ENCODE data around the gene COL15A1.

Gene COL15A1

DNA sequence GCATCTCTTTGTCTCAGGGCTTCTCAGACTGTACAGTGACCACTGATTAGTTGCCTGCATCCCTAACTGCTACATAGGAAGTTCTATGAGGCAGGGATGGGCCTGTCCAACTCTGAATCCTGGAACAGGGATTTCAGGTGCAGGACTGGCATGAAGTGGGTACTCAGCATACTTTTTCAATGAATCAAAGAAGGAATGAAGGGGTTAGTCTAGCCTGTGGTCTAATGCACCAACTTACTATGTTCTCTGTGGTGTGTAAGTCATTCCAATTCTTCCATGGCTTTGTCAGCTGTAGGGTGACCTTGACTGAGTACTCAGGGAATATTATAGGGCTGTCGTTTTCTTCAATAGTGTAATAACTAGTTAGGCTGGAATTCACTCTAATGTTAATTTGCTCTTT lies 8.3 kb downstream of the COL15A1 start:
- no peak for DNase-seq

DNA sequence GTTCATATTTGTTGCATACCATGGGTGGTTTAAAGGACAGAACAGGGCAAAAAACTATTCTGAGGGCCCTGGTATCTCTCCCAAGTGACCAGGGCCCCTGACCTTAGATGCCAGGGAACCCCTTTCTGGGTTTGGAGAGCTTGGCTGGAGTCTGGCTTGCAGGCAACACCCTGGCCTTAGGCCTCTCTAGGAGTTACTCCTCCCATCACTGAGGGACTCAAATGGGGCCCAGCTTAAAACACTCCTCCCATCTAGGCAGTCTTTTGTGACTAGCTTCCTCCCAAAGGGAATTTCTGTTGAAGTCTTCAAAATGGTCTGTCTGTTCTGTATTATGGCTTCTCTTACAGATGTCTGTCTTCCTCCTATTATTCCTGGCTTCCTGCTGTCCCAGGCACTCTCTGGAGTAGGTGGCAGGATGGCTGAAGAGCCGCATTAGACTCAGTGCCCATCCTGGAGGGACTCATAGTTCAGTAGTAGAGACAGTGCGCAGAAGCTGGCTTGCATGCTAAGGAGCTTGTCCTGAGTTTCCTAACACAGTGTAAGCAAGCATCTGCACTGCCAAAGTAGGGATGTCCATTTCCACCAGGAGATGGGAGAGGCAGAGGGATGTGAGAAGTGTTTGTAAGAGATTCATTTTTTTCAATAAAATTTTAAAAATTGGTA lies 10.0 kb downstream of the COL15A1 start:
- DNase-seq, result no peak

DNA sequence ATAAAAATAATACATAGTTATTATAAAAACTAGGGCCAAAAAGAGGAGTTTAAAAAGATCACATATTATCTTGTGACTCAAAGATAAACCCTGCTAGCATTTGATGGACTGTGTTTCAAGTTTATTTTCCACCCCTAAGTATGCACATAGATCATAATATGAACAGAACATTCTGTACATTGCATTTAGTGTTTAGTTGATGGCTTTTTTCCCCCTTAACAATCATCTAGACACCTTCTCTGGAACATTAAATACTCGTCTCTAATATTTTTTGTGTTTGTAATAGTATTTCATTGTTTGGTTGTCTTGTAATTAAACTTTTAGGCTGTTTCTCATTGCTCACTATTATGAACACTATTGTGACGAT lies 10.5 kb downstream of the COL15A1 start:
- no peak for DNase-seq

DNA sequence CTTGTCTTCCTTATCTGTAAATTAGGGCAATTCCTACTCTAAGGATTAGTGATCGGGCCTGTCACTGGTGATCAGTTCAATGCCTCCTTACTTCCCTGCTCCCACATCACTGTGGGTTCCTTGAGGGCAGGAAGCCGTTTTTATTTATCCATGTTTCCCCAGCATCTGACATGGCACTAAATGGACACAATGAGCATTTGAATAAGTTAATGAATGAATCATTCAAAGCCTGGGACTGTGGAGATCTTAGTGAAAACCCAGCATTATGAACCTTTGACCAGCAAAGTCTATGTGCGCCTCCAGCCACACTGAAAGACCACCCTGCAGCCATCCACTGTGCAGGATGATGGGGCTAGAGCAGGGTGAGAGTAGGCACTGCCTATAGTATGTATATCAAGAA lies 11.6 kb downstream of the COL15A1 start:
- DNase-seq, result no peak

DNA sequence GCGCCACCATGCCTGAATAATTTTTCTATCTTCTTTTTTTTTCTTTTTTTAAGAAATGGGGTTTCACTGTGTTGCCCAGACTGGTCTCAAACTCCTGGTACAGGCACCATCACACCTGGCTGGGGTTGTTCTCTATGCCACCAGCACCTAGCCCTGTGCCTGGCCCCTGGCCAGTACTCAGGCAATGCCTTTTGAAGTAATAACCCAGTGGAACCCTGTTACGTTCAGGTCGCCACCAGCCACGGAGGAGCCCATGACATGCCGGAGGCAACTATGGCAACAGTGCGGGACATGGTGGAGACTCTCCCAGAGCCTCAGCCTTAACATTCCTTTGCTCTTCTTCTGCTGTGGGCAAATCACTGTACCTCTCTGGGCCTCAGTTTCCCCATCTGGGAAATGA lies 14.1 kb downstream of the COL15A1 start:
- no peak for DNase-seq

DNA sequence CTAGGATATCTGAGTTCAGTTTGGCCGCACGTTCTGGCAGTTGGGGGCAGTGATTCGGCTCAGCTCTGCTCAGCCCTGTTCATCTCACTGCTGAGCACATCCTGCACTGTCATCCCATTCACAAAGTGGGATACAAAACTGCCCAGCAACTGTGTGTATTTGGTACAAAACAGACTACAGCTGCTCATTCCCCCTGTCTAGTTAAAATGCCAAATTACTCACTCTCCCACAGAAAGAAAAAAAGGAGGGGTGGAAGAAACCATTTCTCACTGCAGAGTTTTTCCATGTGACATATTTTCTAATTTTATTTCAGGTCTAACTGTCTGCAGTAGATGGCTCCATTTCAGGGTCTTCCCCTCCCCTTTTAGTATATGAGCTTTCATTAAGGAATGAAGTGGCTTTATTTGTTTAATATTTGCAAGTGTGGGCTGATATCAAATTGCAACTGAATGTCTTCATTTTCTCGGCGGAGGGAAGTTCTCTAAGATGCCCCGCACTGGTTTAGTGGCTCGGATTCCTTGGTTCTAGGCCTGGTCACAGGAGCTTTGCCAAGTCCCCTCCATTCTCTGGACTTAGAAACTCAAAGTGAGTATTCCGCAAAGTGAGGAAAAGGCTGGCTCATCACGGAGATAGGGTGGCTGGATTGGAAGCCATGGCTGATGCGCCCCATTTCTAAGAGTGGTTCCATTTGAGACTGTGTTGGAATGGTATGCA lies 14.7 kb downstream of the COL15A1 start:
- DNase-seq, result no peak

DNA sequence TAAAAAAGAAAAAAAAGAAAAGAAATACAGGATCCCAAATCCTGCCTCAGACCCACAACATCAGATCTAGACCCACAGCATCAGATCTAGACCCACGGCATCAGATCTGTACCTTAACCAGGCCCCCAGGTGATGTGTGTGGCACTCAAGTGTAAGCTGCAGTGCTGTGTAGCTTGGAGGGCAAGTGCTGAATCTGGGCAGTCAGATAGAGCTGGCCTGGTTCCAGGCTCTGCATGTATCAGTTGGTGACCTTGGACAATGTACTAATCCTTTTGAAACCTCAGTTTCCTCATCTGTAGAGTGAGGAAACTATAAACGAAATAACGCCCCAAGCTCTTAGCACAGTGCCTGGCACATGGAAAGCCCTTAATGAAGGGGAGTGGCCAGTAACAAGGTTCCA lies 16.7 kb downstream of the COL15A1 start:
- no peak for DNase-seq

DNA sequence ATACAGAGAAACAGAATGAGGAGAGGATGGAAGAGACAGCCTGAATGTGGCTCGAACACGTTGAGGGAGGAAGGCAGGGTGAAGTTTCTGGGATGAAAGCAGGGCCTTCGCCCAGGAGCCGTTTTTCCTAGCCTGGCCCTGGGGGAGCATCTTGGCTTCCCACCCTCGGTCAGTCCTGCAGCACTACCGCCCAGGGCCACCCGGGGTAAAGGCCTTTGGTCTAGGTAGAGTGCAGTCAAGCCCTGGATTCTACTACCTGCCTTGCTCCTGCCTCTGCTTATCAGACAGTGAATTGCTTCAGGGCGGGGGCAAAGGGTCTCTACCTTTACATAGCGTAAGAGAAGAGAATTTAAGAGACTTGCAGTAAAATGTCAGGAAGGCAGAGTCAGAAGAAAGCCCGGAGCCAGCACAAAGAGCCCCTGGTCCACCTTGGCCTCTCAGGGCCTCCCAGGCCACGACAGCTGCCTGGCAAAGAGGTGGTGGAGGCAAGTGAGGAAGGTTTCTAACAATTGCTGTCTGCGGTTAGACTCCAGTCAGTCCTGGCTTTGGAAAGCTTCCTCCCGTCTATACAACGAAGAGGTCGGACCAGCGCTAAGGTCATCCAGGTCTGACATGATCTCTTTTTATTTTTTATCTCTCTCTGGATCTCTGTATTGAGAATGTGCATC lies 17.9 kb downstream of the COL15A1 start:
- no peak for DNase-seq

DNA sequence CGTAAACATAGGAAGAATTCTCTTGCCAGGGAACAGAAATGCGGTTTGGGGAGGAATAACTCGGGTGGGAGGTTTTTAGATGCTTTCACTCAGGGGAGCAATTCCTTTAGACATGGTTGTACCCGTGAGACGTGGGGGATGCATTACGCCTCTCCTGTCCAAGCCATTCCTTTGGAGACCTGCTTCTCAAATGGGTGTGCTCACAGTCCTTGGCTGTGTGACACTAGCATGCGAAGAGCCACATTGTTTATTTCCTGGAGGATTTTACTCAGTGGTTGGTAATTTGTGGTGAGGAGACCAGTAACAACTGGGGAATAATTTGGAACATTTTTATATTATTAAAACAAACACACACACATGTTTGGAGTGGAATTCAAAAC lies 18.5 kb downstream of the COL15A1 start:
- no peak for DNase-seq

DNA sequence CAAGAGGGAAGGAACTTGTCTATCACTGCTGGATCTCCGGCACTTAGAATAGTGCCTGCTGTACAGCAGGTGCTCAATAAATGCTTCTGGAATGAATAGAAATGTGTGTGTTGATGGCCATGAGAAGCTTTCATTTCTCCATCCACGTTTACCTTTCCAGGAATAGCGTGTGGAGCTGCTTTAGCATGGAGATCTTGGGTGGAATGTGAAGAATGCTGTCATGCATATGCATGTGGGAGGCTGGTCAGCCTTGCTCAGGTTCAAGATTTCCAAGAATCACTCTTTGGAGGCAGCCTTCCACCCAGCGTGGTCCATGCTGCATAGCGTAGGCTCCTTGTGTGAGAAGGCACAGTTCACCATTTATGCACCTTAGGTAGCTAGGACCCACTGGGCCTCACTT lies 19.2 kb downstream of the COL15A1 start:
- DNase-seq, result no peak

DNA sequence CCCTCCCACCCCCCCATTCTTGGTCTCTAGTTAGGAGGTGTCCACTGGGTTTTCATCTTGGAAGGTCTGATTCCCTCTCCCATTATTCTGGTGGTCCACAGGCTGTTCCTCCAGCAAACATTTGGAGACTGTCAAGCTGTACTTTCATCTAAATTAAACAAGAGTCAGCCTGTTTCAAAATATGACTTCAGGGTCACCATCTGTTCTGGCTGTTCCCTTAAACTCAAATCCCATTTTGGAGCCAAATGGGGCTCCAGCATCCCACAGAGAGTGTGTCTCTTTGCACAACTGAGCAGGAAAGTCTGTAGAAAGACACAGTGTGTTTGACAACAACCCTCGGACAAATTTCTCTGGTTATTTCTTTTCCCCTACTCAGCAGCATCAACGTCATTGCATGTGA lies 20.5 kb downstream of the COL15A1 start:
- DNase-seq, result no peak

DNA sequence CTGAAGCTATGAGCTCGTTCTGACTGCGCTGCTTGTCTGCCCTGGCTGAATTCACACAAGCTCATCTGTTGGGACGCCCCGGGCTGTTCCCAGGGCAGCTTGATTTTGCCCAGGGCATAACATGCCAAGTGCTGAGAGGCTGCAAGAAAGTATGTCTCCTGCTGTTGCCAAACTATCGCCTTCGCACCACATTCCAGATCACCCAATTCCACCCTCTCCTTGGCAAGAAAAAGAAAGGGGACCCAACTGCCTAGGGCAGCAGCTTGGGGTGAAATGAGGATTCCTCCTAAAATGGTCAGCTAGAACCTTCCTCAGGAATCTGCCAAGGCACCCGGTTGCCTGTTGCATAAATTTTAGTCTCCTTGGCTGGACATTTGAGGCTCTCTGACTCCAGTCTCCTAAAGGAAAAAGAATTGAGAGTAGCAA lies 21.2 kb downstream of the COL15A1 start:
- no peak for DNase-seq

DNA sequence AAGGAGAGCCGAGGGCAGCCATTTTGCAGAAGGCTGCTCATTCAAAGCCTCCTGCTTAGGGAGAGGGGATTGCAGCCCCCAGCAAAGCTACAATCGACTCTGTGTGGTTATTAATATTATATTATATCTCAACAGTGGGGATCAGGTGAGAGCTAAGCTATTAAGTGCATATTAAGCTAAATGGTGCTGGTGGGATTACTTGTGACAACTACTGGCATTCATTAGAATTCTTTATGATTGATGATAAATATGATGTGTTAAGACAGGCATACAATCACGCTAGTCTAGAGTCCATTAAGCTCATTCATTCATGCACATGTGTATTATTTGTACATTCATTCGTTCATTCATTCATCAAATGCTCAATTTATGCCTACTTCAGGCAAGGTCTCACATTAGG lies 23.0 kb downstream of the COL15A1 start:
- DNase-seq, result no peak

DNA sequence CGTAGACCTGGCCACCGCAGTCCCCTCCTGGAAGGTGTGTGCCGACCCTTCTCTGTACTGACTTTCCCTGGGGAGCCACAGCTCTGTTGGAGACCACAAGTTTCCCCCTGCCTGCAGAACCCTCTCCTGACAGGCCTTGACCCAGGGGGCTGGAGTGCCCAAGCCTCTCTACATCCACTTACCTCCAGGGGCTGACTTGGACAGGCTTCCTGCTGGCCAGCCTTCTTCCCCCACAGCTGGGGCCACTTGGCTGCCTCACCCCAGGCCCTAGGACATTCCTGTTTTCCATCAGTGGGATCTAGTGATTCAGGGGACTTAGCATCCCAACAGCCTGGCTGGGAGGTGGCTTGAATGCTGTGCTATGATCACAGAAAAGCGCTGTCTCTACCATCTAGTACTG lies 23.6 kb downstream of the COL15A1 start:
- DNase-seq, result no peak

DNA sequence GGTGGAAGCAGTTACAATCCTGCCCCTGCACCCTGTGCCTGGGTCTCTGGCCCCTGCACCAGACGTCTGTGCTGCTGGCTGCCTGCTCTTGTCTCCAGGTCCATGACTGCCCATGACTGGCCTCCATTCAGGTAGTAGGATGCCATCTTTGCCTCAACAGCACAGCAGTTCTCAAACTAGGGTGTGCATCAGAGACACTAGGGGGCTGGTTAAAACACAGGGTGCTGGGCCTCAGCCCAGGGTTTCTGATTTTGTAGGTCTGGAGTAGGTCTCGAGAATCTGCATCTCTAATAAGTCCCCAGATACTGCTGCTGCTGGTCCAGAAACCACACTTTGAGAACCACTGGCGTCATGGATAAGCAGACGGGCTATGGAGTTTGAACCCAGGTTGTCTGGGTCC lies 24.0 kb downstream of the COL15A1 start:
- DNase-seq, result no peak

DNA sequence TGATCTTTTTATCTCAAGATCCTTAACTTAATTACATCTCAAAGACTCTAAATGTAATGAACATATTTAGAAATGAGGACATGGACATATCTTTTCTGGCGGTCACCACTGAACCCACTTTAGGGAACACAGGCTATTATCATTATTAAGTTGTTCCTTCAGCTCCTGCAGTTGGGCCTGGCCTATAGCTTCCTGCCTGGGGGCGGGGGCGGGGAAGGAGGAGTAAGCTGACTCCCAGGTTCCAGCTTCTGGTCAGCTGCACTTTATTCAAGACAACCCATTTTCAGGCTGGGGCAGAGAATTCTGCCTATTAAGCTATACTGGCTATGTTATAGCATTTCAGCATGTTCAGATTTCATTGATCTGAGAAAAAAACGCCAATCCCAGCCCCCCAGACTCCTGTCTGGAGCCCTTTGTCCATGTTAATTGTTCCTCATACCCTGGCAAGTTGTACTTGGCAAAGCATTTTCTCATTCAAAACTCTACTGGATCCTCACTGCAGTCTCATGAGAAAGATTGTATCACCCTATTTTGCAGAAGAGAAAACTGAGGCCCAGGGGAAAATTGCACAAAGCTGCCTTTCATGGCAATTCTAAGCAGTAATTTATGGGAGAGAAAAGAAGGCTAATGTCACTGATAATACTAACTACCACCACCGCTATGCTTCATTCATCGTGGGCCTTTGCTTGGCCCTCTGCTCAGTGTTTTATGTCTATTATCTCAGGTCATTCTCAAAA lies 25.1 kb downstream of the COL15A1 start:
- DNase-seq, result no peak

DNA sequence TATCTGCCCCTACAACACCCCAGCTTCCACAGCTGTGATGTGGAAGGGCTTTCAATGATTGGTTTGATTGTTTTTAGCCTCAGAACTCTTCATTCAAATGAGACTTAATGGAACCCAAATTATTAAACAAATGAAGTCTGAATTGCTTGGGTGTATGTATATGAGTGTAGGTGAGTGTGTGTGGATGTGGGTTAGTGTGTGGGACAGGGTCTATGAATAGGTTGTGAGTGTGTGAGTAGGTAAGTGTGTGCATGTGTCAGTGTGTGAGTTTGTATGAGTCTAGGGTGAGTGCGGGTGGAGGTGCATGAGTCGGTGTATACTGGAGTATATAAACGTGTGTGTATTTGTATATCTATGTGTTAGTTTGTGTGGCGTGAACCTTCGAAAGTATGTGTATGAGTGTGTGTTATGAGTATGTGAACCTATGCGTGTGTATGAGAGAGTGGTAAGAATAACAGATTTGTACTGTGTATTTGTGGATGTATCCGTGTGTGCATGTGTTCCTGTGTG lies 26.9 kb downstream of the COL15A1 start:
- no peak for DNase-seq

DNA sequence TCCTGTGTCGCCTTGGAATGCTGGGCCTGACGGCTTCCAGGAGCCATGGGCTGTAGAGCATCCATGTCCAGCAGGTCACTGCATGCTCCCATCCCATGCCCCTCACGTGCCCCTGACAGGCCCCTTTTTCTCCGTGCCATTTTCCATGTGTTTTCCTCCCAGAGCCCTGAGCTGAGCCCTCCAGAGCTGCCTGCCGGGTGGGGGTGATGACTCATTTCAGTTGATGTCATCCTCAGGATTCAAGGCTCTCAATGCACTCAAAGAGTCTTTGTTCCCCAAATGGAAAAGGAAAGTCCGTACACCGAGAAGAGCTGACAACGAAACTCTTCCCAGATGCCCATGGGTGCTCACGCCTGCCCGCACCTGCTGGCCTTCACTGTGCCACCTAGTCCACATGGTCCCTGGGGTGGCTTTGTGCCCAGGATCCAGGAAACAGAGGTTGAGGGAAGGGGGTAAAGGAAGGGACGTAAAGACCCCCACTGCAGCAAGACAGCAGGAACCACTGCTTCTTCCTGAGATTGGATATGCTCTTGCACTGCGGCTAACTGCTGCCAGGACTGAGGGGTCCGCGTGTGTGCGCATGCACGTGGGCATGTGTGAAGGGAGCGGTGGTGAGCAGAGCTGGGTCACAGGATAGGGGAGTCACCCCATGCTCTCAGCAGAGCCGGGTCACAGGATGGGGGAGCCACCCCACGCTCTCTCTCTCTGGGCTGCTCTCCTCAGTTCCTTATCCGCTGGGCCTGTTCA lies 27.6 kb downstream of the COL15A1 start:
- DNase-seq, result no peak

DNA sequence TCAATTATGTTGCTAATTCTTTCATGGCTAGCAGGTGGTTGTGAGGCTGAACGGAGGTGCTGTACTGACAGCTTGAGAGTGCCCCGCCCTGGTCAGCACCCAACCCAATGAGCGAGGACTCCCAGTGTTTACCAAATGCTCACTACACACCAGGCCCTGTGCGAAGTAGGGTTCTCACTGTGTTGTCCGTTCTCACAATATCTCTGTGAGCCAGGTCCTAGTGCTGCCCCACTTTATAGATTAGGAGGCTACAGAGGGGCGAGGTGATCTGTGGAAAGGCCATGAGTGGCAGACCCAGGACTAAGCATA lies 28.2 kb downstream of the COL15A1 start:
- no peak for DNase-seq

DNA sequence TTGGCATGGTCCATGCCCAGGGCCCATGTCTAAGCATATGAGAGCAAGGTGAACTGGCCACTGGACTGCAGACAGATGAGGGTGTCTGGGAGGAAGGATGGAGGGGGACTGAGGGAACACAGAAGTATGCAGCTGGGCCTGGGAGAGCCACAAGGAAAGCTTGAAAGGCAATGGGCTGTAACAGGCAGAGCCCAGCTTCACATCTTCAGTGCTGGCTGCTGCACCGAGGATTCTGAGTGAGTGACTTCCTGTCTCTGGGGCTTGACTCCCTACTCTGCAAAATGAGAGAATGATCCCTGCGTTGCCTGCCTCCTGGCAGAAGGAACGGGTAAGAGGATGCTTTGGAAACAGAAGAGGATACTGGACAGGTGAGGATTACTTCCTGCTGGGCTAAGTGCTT lies 29.0 kb downstream of the COL15A1 start:
- DNase-seq, result no peak

DNA sequence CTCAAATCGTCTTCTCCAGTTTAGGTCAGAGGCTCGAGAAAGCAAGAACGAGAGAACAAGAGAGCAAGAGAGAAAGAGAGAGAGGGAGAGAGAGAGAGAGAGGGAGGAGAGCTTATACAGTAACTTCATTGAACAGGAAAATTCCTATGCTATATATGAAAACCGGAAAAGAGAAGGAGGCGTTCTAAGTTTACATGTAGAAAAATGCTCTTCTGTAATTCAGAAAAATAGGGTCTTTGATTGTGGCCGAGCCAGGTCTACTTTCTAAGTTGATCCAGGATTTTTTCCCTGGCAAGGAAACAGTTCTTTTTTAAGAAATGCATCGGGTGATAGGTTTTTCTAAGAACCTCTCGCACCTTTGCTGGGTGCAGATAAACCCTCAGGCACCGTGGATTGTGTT lies 29.5 kb downstream of the COL15A1 start:
- DNase-seq, result no peak

DNA sequence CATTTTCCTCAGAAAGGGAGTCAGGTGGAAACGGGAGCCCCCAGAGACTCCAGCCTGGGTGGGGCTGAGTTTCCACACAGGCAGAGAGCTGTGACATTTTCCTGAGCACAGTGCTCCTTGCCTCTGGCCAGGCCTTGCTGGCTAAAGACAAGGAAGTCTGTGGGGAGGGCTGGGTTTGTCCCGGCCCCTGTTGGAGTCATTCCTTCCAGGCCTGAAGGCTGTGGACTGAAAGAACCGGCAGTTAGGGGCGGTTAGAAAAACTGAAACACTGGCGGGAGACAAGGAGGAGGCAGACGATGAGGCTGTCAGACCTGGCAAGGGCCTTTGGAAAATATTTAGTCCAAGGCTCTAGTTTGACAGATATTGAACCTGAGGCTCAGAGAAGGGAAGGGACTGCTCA lies 29.9 kb downstream of the COL15A1 start:
- DNase-seq, result no peak

DNA sequence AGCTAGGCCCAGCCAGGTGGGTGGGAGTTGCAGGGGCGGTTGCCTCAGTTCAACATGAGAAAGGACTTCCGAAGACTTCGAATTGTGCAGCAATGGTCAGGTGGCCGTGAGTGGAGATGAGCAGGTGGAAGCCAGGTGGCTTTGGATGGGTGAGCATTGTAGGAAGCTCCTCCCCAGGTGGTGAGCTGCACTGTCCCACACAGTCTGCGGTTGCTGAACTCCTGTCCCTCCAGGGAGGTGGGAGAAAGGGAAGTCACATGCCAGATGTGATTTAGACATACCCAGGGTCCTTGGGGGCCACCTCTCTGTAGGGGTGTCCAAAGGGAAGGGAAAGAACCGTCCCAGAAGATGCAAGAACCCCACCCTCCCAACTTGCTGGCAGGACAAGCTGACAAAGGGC lies 30.4 kb downstream of the COL15A1 start:
- no peak for DNase-seq
